Chondrocyte (in vitro differentiated cells): ENCODE results near the gene KLHL22. TPM values are rescaled to one million over a fixed set of nuclear protein-coding genes. Genes with fewer than 3 reads are reported as not detected.
A peak's percentile ranks its signal among the peaks of the same experiment; 100 is the strongest.

Experiments
- DNase-seq: peaks from one replicate; pipeline ENCODE4 v3.0.0; 2021; ENCODE audit warnings: mixed read lengths, low spot score
- H3K27ac Mint-ChIP-seq: one replicate; pipeline ENCODE4 v1.8.0; 2021; ENCODE audit warnings: mild to moderate bottlenecking, moderate library complexity, mixed read lengths; ENCODE audit not compliant: unreplicated experiment
- H3K27me3 Mint-ChIP-seq: 2 replicates; pipeline ENCODE4 v1.8.0; 2021; ENCODE audit warnings: low read depth, mixed read lengths
- H3K36me3 Mint-ChIP-seq: 2 replicates; pipeline ENCODE4 v1.8.0; 2021; ENCODE audit warnings: low read depth, mixed read lengths
- H3K4me1 Mint-ChIP-seq: 2 replicates; pipeline ENCODE4 v1.8.0; 2021; ENCODE audit warnings: low read depth, mild to moderate bottlenecking, mixed read lengths
- H3K4me3 Mint-ChIP-seq: one replicate; pipeline ENCODE4 v1.8.0; 2021; ENCODE audit warnings: mild to moderate bottlenecking, moderate library complexity, mixed read lengths; ENCODE audit not compliant: unreplicated experiment
- H3K9me3 Mint-ChIP-seq: 2 replicates; pipeline ENCODE4 v1.8.0; 2021; ENCODE audit warnings: low read depth, mixed read lengths
- CTCF ChIP-seq: fragments of 200-600 bp; sonication (generic); IDR thresholded peaks from 2 replicates; pipeline ENCODE4 v1.5.0; 2021; ENCODE audit warnings: antibody characterized with exemption, mild to moderate bottlenecking, moderate library complexity
- total RNA-seq: library from RNA; stranded (reverse); gene quantifications from 3 replicates; pipeline ENCODE4 v1.2.1, GENCODE V29; 2021

Gene KLHL22
- total RNA-seq, 1 donor from 2014 or later, result 37.3 TPM

GRCh38 chr22:20438678-20439492 lies 56.7 kb downstream of the KLHL22 start:
- peak overlapping the region; percentile 92 for H3K27ac Mint-ChIP-seq
- H3K4me3 Mint-ChIP-seq, result peak overlapping the region; percentile 84

GRCh38 chr22:20438427-20438677 lies 57.2 kb downstream of the KLHL22 start:
- peaks cover 4% of the 10 kb centered on the region for H3K36me3 Mint-ChIP-seq
- no peak for TF ChIP-seq CTCF
- DNase-seq, result no peak
- H3K9me3 Mint-ChIP-seq, result no peaks in the 10 kb centered on the region
- H3K4me1 Mint-ChIP-seq, result peaks cover 44% of the 10 kb centered on the region
- peak overlapping the region; percentile 92 for H3K27ac Mint-ChIP-seq
- no peaks in the 10 kb centered on the region for H3K27me3 Mint-ChIP-seq
- H3K4me3 Mint-ChIP-seq, result peak overlapping the region; percentile 84

More at GRCh38 chr22:20438678-20439492, 56.7 kb downstream of the KLHL22 start:
- Mint-ChIP-seq H3K36me3 (peaks cover 4% of the 10 kb centered on the region), H3K4me1 (peaks cover 44% of the 10 kb centered on the region), H3K27me3 (no peaks in the 10 kb centered on the region), H3K9me3 (no peaks in the 10 kb centered on the region)
- DNase-seq, result peak; percentile 89
- TF ChIP-seq CTCF, result peak; percentile 66

GRCh38 chr22:20437613-20438426 lies 57.8 kb downstream of the KLHL22 start, which contains the start of gene SCARF2:
Gene SCARF2 (minus strand): TSS chr22:20437825. CDS start chr22:20437754, 71 bp downstream.
- peaks cover 4% of the 10 kb centered on the region for H3K36me3 Mint-ChIP-seq
- H3K27me3 Mint-ChIP-seq, result no peaks in the 10 kb centered on the region
- DNase-seq, result peak; percentile 90
- peaks cover 45% of the 10 kb centered on the region for H3K4me1 Mint-ChIP-seq
- peak within 1 kb of the TSS; percentile 99 for H3K4me3 Mint-ChIP-seq
- H3K27ac Mint-ChIP-seq, result peak within 1 kb of the TSS; percentile 97
- no peak for TF ChIP-seq CTCF
- no peaks in the 10 kb centered on the region for H3K9me3 Mint-ChIP-seq

GRCh38 chr22:20436768-20437612 lies 58.6 kb downstream of the KLHL22 start:
- peak; percentile 93 for DNase-seq
- H3K4me1 Mint-ChIP-seq, result peaks cover 47% of the 10 kb centered on the region
- no peak for TF ChIP-seq CTCF
- peak overlapping the region; percentile 97 for H3K27ac Mint-ChIP-seq
- peaks cover 2% of the 10 kb centered on the region for H3K36me3 Mint-ChIP-seq
- H3K9me3 Mint-ChIP-seq, result no peaks in the 10 kb centered on the region
- H3K4me3 Mint-ChIP-seq, result peak overlapping the region; percentile 99
- no peaks in the 10 kb centered on the region for H3K27me3 Mint-ChIP-seq

- TF ChIP-seq CTCF, result no peak
- no peaks in the 10 kb centered on the region for H3K27me3 Mint-ChIP-seq
- peaks cover 2% of the 10 kb centered on the region for H3K36me3 Mint-ChIP-seq
- peak; percentile 91 for DNase-seq
- H3K9me3 Mint-ChIP-seq, result no peaks in the 10 kb centered on the region
- H3K4me1 Mint-ChIP-seq, result peaks cover 49% of the 10 kb centered on the region
- peak overlapping the region; percentile 75 for H3K27ac Mint-ChIP-seq
- peak overlapping the region; percentile 99 for H3K4me3 Mint-ChIP-seq
These were observed 59.3 kb downstream of the KLHL22 start for GRCh38 chr22:20436307-20436767.
